Measurements from ENCODE around the gene DISP3.

Gene DISP3

DNA sequence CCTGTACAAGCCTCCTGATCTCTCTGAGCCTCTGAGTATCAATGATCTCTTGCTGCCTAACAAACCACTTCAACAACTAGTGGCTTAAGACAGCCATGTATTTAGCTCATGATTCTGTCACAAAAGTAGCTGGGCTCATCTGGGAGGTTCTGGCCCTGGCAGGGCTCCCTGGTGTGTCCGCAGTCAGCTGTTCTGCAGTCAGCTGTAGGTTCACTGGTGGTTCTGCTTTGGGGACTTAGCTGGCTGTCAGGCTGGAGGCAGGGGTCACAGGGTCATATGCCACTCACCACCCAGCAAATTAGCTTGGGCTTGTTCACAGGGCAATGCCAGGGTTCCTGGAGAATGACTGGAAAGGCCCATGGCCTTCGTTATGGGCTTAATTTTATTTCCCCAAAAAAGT lies 64.8 kb downstream of the DISP3 start:
- Histone ChIP-seq H3K27me3 (ENCODE audit: control insufficient read depth, insufficient read depth, low read length) (peaks cover 7% of the 10 kb centered on the region), H3K4me1 (ENCODE audit: control insufficient read depth, insufficient read depth, low read length) (no peaks in the 10 kb centered on the region), H3K9ac (ENCODE audit: low read depth, low read length) (no peak overlapping the region), H3K4me2 (ENCODE audit: low read length) (no peak overlapping the region), H3K9me3 (replicated peaks; ENCODE audit: low read length) (no peaks in the 10 kb centered on the region), H3K36me3 (ENCODE audit: insufficient read depth, low read length) (no peaks in the 10 kb centered on the region), H3K4me3 (ENCODE audit: low read length) (no peak overlapping the region)

DNA sequence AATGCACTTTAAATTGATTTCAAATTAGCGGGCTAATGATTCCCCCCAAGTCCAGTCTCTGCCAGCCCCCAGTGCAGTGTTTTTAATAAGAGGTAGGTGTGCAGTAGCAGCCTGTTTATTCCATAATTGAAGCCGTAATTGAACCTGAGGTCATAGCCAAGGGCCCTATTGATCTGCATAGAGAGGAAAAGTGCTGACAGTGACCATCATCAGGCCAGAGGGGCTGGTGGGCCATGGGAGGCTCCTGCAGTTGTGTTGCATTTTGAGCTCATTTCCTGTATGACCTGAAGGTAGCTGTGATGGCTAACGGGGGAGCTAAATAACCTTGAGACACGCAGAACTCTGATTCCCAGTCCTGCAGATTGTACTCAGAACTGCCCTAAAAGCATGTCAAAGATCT lies 67.5 kb downstream of the DISP3 start:
- no peaks in the 10 kb centered on the region for H3K4me1 ChIP-seq (ENCODE audit: control insufficient read depth, insufficient read depth, low read length)
- peaks cover 7% of the 10 kb centered on the region for H3K27me3 ChIP-seq (ENCODE audit: control insufficient read depth, insufficient read depth, low read length)
- no peak overlapping the region for H3K9ac ChIP-seq (ENCODE audit: low read depth, low read length)
- no peaks in the 10 kb centered on the region for H3K36me3 ChIP-seq (ENCODE audit: insufficient read depth, low read length)
- no peak overlapping the region for H3K4me2 ChIP-seq (ENCODE audit: low read length)
- H3K9me3 ChIP-seq (replicated peaks; ENCODE audit: low read length), result no peaks in the 10 kb centered on the region
- H3K4me3 ChIP-seq (ENCODE audit: low read length), result no peak overlapping the region

GRCh38 chr1:11550664-11551283 lies 71.8 kb downstream of the DISP3 start:
- H3K4me1 ChIP-seq (ENCODE audit: control insufficient read depth, insufficient read depth, low read length), result no peaks in the 10 kb centered on the region
- H3K9ac ChIP-seq (ENCODE audit: low read depth, low read length), result no peak overlapping the region
- no peak overlapping the region for H3K4me2 ChIP-seq (ENCODE audit: low read length)
- peaks cover 15% of the 10 kb centered on the region for H3K27me3 ChIP-seq (ENCODE audit: control insufficient read depth, insufficient read depth, low read length)
- H3K4me3 ChIP-seq (ENCODE audit: low read length), result no peak overlapping the region
- H3K36me3 ChIP-seq (ENCODE audit: insufficient read depth, low read length), result no peaks in the 10 kb centered on the region
- H3K9me3 ChIP-seq (replicated peaks; ENCODE audit: low read length), result no peaks in the 10 kb centered on the region

- no peak overlapping the region for H3K4me2 ChIP-seq (ENCODE audit: low read length)
- H3K4me1 ChIP-seq (ENCODE audit: control insufficient read depth, insufficient read depth, low read length), result no peaks in the 10 kb centered on the region
- H3K9ac ChIP-seq (ENCODE audit: low read depth, low read length), result no peak overlapping the region
- no peaks in the 10 kb centered on the region for H3K9me3 ChIP-seq (replicated peaks; ENCODE audit: low read length)
- peaks cover 32% of the 10 kb centered on the region for H3K27me3 ChIP-seq (ENCODE audit: control insufficient read depth, insufficient read depth, low read length)
- no peaks in the 10 kb centered on the region for H3K36me3 ChIP-seq (ENCODE audit: insufficient read depth, low read length)
- H3K4me3 ChIP-seq (ENCODE audit: low read length), result no peak overlapping the region
These were observed 79.3 kb downstream of the DISP3 start for GRCh38 chr1:11558276-11558675.

DNA sequence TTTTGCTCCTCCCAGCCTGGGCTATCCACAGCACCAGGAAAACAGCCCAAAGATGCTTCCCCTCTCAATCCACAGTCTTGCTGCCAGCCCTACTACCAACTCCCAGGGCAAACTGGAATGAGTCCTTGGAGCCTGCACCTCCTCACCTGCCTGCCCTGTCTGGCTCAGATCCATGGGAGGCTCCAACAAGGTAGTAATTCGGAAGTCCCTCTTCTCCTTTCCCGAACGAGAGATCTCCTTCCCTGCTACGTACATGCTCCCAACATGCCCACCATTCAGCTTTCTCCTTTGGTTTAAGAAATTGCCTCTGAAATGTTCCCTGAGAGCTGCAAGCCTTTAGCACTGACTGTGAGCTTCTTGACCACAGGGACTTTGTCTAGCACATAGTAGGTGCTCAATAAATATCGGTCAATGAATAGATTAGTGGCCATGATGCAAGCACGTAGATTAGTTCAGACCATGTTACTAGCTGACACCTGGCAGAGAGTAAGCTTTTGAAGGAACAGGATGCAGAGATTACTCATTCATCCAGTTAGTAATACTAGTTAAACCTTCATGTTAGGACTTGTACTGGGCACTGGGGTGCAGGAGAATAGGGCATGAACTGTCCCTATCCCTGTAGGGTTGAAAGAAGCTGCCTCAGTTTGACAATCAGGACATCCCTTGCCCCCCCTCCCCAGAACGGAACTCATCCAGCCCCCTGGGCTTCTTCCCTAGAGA lies 80.1 kb downstream of the DISP3 start:
- H3K36me3 ChIP-seq (ENCODE audit: insufficient read depth, low read length), result no peaks in the 10 kb centered on the region
- no peak overlapping the region for H3K9ac ChIP-seq (ENCODE audit: low read depth, low read length)
- peaks cover 37% of the 10 kb centered on the region for H3K27me3 ChIP-seq (ENCODE audit: control insufficient read depth, insufficient read depth, low read length)
- no peak overlapping the region for H3K4me3 ChIP-seq (ENCODE audit: low read length)
- H3K4me2 ChIP-seq (ENCODE audit: low read length), result no peak overlapping the region
- H3K9me3 ChIP-seq (replicated peaks; ENCODE audit: low read length), result no peaks in the 10 kb centered on the region
- no peaks in the 10 kb centered on the region for H3K4me1 ChIP-seq (ENCODE audit: control insufficient read depth, insufficient read depth, low read length)

DNA sequence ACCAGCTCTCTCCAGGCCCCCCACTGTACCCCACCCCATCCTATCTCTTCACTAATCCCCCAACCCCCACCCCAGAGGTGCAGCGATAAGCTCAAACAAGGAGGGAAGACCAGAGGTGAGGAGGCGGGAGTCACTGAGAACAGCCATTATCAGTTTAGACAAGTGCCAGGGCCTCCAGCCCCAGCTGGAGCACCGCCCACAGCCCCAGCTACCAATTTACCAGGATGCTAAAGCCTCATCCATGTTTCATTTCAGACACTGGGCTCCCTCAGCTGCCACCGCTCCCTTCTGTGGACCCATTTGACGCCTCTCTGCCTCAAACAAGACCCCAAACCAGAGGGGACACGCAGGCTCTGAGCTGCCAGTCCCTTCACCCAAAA lies 80.6 kb downstream of the DISP3 start:
- H3K9me3 ChIP-seq (replicated peaks; ENCODE audit: low read length), result no peaks in the 10 kb centered on the region
- H3K27me3 ChIP-seq (ENCODE audit: control insufficient read depth, insufficient read depth, low read length), result peaks cover 42% of the 10 kb centered on the region
- H3K4me1 ChIP-seq (ENCODE audit: control insufficient read depth, insufficient read depth, low read length), result no peaks in the 10 kb centered on the region
- no peaks in the 10 kb centered on the region for H3K36me3 ChIP-seq (ENCODE audit: insufficient read depth, low read length)
- no peak overlapping the region for H3K4me2 ChIP-seq (ENCODE audit: low read length)
- H3K9ac ChIP-seq (ENCODE audit: low read depth, low read length), result no peak overlapping the region
- no peak overlapping the region for H3K4me3 ChIP-seq (ENCODE audit: low read length)

DNA sequence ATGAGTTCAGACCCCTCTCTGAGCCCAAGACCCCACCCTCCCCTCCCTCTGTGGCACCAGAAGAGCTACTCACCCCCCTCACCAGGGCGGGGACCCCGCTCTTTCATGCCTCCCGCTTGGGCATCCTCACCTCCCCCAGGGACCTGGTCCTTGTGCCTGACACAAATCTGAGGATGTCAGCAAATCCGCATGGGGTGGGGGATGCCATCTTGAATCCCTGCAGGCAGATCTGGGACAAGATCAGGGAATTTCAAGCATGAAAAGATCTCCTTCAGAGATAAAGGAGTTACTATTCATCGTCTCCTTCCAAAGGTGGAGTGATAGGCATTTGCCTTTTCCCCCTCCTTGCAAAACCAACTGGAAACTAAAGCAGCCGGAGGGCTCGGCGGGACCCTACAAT lies 81.1 kb downstream of the DISP3 start:
- Histone ChIP-seq H3K9me3 (replicated peaks; ENCODE audit: low read length) (no peaks in the 10 kb centered on the region), H3K27me3 (ENCODE audit: control insufficient read depth, insufficient read depth, low read length) (peaks cover 41% of the 10 kb centered on the region), H3K4me3 (ENCODE audit: low read length) (no peak overlapping the region), H3K36me3 (ENCODE audit: insufficient read depth, low read length) (no peaks in the 10 kb centered on the region), H3K9ac (ENCODE audit: low read depth, low read length) (no peak overlapping the region), H3K4me1 (ENCODE audit: control insufficient read depth, insufficient read depth, low read length) (no peaks in the 10 kb centered on the region), H3K4me2 (ENCODE audit: low read length) (no peak overlapping the region)

GRCh38 chr1:11561740-11562139 lies 82.8 kb downstream of the DISP3 start:
- Histone ChIP-seq H3K4me1 (ENCODE audit: control insufficient read depth, insufficient read depth, low read length) (no peaks in the 10 kb centered on the region), H3K27me3 (ENCODE audit: control insufficient read depth, insufficient read depth, low read length) (peaks cover 34% of the 10 kb centered on the region), H3K9me3 (replicated peaks; ENCODE audit: low read length) (no peaks in the 10 kb centered on the region), H3K4me2 (ENCODE audit: low read length) (no peak overlapping the region), H3K9ac (ENCODE audit: low read depth, low read length) (no peak overlapping the region), H3K4me3 (ENCODE audit: low read length) (no peak overlapping the region), H3K36me3 (ENCODE audit: insufficient read depth, low read length) (no peaks in the 10 kb centered on the region)

GRCh38 chr1:11562664-11563063 lies 83.7 kb downstream of the DISP3 start:
- Histone ChIP-seq H3K4me2 (ENCODE audit: low read length) (no peak overlapping the region), H3K36me3 (ENCODE audit: insufficient read depth, low read length) (no peaks in the 10 kb centered on the region)

GRCh38 chr1:11563560-11564069 lies 84.7 kb downstream of the DISP3 start:
- Histone ChIP-seq H3K36me3 (ENCODE audit: insufficient read depth, low read length) (no peaks in the 10 kb centered on the region), H3K4me2 (ENCODE audit: low read length) (no peak overlapping the region), H3K9ac (ENCODE audit: low read depth, low read length) (no peak overlapping the region), H3K27me3 (ENCODE audit: control insufficient read depth, insufficient read depth, low read length) (peaks cover 34% of the 10 kb centered on the region), H3K4me1 (ENCODE audit: control insufficient read depth, insufficient read depth, low read length) (no peaks in the 10 kb centered on the region), H3K9me3 (replicated peaks; ENCODE audit: low read length) (no peaks in the 10 kb centered on the region), H3K4me3 (ENCODE audit: low read length) (no peak overlapping the region)

More at GRCh38 chr1:11562664-11563063, 83.7 kb downstream of the DISP3 start:
- no peaks in the 10 kb centered on the region for H3K4me1 ChIP-seq (ENCODE audit: control insufficient read depth, insufficient read depth, low read length)
- H3K27me3 ChIP-seq (ENCODE audit: control insufficient read depth, insufficient read depth, low read length), result peaks cover 34% of the 10 kb centered on the region
- H3K9me3 ChIP-seq (replicated peaks; ENCODE audit: low read length), result no peaks in the 10 kb centered on the region
- no peak overlapping the region for H3K9ac ChIP-seq (ENCODE audit: low read depth, low read length)
- H3K4me3 ChIP-seq (ENCODE audit: low read length), result no peak overlapping the region

DNA sequence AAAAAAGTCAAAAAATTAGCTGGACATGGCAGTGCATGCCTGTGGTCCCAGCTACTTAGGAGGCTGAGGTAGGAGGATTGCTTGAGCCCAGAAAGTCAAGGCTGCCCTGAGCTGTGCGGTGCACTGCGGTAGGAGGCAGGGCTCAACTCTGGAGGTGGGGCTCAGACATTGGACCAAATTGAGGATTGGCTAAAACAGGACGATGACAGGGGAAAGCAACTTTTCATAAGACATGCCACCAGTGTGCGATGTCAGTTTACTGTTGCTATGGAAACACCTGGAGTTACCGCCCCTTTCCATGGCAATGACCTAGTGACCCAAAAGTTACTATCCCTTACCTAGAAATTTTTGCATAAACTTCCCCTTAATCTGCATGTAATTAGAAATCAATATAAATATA lies 85.3 kb downstream of the DISP3 start:
- H3K36me3 ChIP-seq (ENCODE audit: insufficient read depth, low read length), result no peaks in the 10 kb centered on the region

More for the DNA sequence above, 85.3 kb downstream of the DISP3 start:
- H3K27me3 ChIP-seq (ENCODE audit: control insufficient read depth, insufficient read depth, low read length), result peaks cover 31% of the 10 kb centered on the region
- H3K9ac ChIP-seq (ENCODE audit: low read depth, low read length), result no peak overlapping the region
- no peaks in the 10 kb centered on the region for H3K9me3 ChIP-seq (replicated peaks; ENCODE audit: low read length)
- H3K4me2 ChIP-seq (ENCODE audit: low read length), result no peak overlapping the region
- no peak overlapping the region for H3K4me3 ChIP-seq (ENCODE audit: low read length)
- peaks cover under 1% of the 10 kb centered on the region for H3K4me1 ChIP-seq (ENCODE audit: control insufficient read depth, insufficient read depth, low read length)

Data from skeletal muscle satellite cell (primary cell).